Smooth muscle cell (in vitro differentiated cells): Measurements from ENCODE around the gene ANGPTL5. TPM values are rescaled to one million over a fixed set of nuclear protein-coding genes. Genes with fewer than 3 reads are reported as not detected.

Experiments
- DNase-seq: peaks from one replicate; lab custom pipeline; 2025; ENCODE audit not compliant: unreplicated experiment; lab: John Stamatoyannopoulos, UW
- H2AFZ ChIP-seq: fragments of 200-600 bp; sonication (generic); 2 replicates; pipeline ENCODE4 v1.6.0; 2016; ENCODE audit warnings: antibody characterized with exemption, low read depth, mild to moderate bottlenecking
- H3F3A ChIP-seq: fragments of 200-600 bp; sonication (generic); 2 replicates; pipeline ENCODE4 v1.6.0; 2017; ENCODE audit warnings: antibody characterized with exemption, low read depth
- H3K27ac ChIP-seq: fragments of 200-600 bp; sonication (generic); 2 replicates; pipeline ENCODE4 v1.5.1; 2016; ENCODE audit warnings: low read depth, mild to moderate bottlenecking
- H3K27me3 ChIP-seq: fragments of 200-600 bp; sonication (generic); 2 replicates; pipeline ENCODE4 v1.6.1; 2016; ENCODE audit warnings: low read depth, mild to moderate bottlenecking
- H3K36me3 ChIP-seq: fragments of 200-600 bp; sonication (generic); 2 replicates; pipeline ENCODE4 v1.5.1; 2016; ENCODE audit warnings: low read depth
- H3K4me1 ChIP-seq: fragments of 200-600 bp; sonication (generic); 2 replicates; pipeline ENCODE4 v1.5.1; 2016; ENCODE audit warnings: low read depth
- H3K4me2 ChIP-seq: fragments of 200-600 bp; sonication (generic); 2 replicates; pipeline ENCODE4 v1.6.0; 2016; ENCODE audit warnings: mild to moderate bottlenecking
- H3K4me3 ChIP-seq: fragments of 200-600 bp; sonication (generic); 2 replicates; pipeline ENCODE4 v1.5.1; 2016; ENCODE audit warnings: mild to moderate bottlenecking
- H3K79me2 ChIP-seq: fragments of 200-600 bp; sonication (generic); 2 replicates; pipeline ENCODE4 v1.6.0; 2016; ENCODE audit warnings: low read depth, mild to moderate bottlenecking
- H3K9ac ChIP-seq: fragments of 200-600 bp; sonication (generic); 2 replicates; pipeline ENCODE4 v1.6.0; 2016; ENCODE audit warnings: low read depth
- H3K9me3 ChIP-seq: fragments of 200-600 bp; sonication (generic); replicated peaks from 2 replicates; pipeline ENCODE4 v1.5.1; 2016; ENCODE audit warnings: low read depth
- H4K20me1 ChIP-seq: fragments of 200-600 bp; sonication (generic); 2 replicates; pipeline ENCODE4 v1.6.0; 2016; ENCODE audit warnings: low read depth
- CTCF ChIP-seq: fragments of 200-600 bp; sonication (generic); IDR thresholded peaks from 2 replicates; pipeline ENCODE4 v1.5.1; 2017; ENCODE audit warnings: borderline replicate concordance, mild to moderate bottlenecking, antibody characterized with exemption; ENCODE audit not compliant: insufficient read depth, poor library complexity, severe bottlenecking
- WGBS: methylation state at CpG from one replicate; pipeline ENCODE4 v1.1.7; 2016; ENCODE audit warnings: low lambda C conversion rate; 5-methylcytosine and 5-hydroxymethylcytosine counted together
- polyA plus RNA-seq: library from polyadenylated mRNA; unstranded; fragments of >200 nt; fragmentation: Nextera tagmentation; extraction: Ambion mirVana; gene quantifications from 2 replicates; pipeline ENCODE4 v1.2.1, GENCODE V29; 2016
- total RNA-seq: library from RNA; depleted of rRNA; stranded (reverse); fragments of >200 nt; gene quantifications from 2 replicates; pipeline ENCODE4 v1.2.3, GENCODE V29; 2014

Gene ANGPTL5
- total and polyA plus RNA-seq, 2 experiments from 2014 or later, result not detected

GRCh38 chr11:101955278-101955677 is 39.0 kb upstream of the ANGPTL5 start:
- TF ChIP-seq CTCF, result no peak
- WGBS, result 96% methylated on average over 3 of the region's 3 CpGs
- no peak overlapping the region for H3K4me2 ChIP-seq
- H3K36me3 ChIP-seq, result no peaks in the 10 kb centered on the region
- no peaks in the 10 kb centered on the region for H3K4me1 ChIP-seq
- no peak for DNase-seq
- no peaks in the 10 kb centered on the region for H3K9me3 ChIP-seq
- H3K27me3 ChIP-seq, result no peaks in the 10 kb centered on the region
- H4K20me1 ChIP-seq, result no peaks in the 10 kb centered on the region
- H2AFZ ChIP-seq, result no peak overlapping the region
- H3K9ac ChIP-seq, result no peak overlapping the region
- no peak overlapping the region for H3K4me3 ChIP-seq
- H3K27ac ChIP-seq, result no peak overlapping the region
- no peaks in the 10 kb centered on the region for H3F3A ChIP-seq
- no peaks in the 10 kb centered on the region for H3K79me2 ChIP-seq

- no peaks in the 10 kb centered on the region for H3K27me3 ChIP-seq
- no peaks in the 10 kb centered on the region for H3K4me1 ChIP-seq
- no peak overlapping the region for H3K4me2 ChIP-seq
- no peaks in the 10 kb centered on the region for H3K79me2 ChIP-seq
- no peaks in the 10 kb centered on the region for H4K20me1 ChIP-seq
- no peak overlapping the region for H3K27ac ChIP-seq
- no peak for TF ChIP-seq CTCF
- no peak overlapping the region for H2AFZ ChIP-seq
- H3K9ac ChIP-seq, result no peak overlapping the region
- no peaks in the 10 kb centered on the region for H3K36me3 ChIP-seq
- no peak overlapping the region for H3K4me3 ChIP-seq
- no peaks in the 10 kb centered on the region for H3F3A ChIP-seq
- H3K9me3 ChIP-seq, result no peaks in the 10 kb centered on the region
- DNase-seq, result no peak
- WGBS, result 73% methylated on average over 1 of the region's 1 CpG
These were observed 33.4 kb upstream of the ANGPTL5 start for GRCh38 chr11:101949680-101950220.

GRCh38 chr11:101945448-101945847 is 29.1 kb upstream of the ANGPTL5 start:
- Histone ChIP-seq H3K27me3 (no peaks in the 10 kb centered on the region), H3K36me3 (no peaks in the 10 kb centered on the region)

More at GRCh38 chr11:101945448-101945847, 29.1 kb upstream of the ANGPTL5 start:
- no peak overlapping the region for H2AFZ ChIP-seq
- H3K4me2 ChIP-seq, result no peak overlapping the region
- no peaks in the 10 kb centered on the region for H4K20me1 ChIP-seq
- H3K27ac ChIP-seq, result no peak overlapping the region
- 90% methylated on average over 4 of the region's 4 CpGs for WGBS
- no peaks in the 10 kb centered on the region for H3F3A ChIP-seq
- no peaks in the 10 kb centered on the region for H3K9me3 ChIP-seq
- no peak overlapping the region for H3K9ac ChIP-seq
- H3K4me1 ChIP-seq, result no peaks in the 10 kb centered on the region
- no peak for TF ChIP-seq CTCF
- no peak for DNase-seq
- H3K79me2 ChIP-seq, result no peaks in the 10 kb centered on the region
- H3K4me3 ChIP-seq, result no peak overlapping the region
